HG02588 (cell line): ENCODE results near the gene S100A9.
"Not testable (repeated sequence)": the region's sequence is repeated elsewhere in the genome, so short reads cannot be mapped to it uniquely, and the experiment has no call there.

ENCODE experiments used
- ATAC-seq: cut with Tn5 transposase; IDR thresholded peaks from one replicate; pipeline ENCODE4 v1.9.1; 2021; ENCODE audit warnings: mild to moderate bottlenecking, moderate library complexity; ENCODE audit not compliant: unreplicated experiment

The S100A9 gene

DNA sequence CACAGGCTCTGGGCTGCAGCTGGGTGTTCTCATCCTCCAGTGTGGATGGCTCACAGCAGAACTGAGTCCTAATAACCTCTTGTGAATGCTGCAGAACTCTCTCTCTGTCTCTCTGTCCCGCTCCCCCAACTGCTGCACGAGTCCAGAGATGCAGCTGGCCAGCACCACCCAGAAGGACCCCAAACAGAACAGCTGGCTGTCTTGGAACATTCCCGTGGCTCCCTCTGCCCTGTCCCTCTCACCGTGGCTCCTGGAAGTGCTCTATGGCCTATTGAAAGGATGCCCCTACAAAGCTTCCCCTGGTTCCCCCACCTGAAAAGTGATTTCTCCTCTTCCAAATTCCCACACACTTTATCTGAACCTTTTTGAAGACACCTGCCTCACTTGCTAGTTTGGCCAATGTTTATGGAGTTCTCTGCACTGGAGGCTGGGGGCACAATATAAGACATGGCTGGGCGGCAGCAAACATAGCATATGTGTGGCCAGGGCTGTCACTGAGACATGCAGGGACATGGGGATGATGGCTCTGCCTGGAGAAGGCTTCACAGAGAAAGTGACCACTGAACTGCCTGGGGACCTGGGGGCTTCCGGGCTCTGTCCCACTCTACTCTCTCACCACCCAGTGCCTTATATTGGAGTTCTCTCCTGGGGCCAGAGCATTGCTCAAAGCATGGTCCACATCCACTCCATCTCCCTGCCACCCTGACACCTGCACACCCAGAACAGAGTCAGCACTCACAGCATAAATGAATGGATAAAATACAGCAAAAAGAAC is 48.4 kb downstream of the S100A9 start:
- not testable (repeated sequence) for ATAC-seq

DNA sequence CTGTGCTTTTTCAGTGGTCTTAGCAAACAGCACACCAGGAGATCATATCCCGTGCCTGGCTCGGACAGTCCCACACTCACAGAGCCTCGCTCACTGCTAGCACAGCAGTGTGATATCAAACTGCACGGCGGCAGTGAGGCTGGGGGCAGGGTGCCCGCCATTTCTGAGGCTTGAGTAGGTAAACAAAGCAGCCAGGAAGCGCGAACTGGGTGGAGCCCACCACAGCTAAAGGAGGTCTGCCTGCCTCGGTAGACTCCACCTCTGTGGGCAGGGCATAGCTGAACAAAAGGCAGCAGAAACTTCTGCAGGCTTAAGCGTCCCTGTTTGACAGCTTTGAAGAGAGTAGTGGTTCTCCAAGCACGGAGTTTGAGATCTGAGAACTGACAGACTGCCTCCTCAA is 49.6 kb downstream of the S100A9 start:
- ATAC-seq = not testable (repeated sequence)
